Posterior cingulate gyrus (tissue), 11 donors: ENCODE measurements around the gene NTM.

Source experiments
- DNase-seq, 10 donors: peaks; one replicate each; pipeline versions ENCODE4 v3.0.0 to v3.0.0-alpha.2; 2020 to 2021; ENCODE audit warnings: mixed read lengths in 3 of 10
- intact Hi-C: fragments of 100-400 bp; cut with DNase I; formaldehyde crosslinking; loops from one replicate; pipeline ENCODE4 v1.15.1; 2023

Gene NTM

DNA sequence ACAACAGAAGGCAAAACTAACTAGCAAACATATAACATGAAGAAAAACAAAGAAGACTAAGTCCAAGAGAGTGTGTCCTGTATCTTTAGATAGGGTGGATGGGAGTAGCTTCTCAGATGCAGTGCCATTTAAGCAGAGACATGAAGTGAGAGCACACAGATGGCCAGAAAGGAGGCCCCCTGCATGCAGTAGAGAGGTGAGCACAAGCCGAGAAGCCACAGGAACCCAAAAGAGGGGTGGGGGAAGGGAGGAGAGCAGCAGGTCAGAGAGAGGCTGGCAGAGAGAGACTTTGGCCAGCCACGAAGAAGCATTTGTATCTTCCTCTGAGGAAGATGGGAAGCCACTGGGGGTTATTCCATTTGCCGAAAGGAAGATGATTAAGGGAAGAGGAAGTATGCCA, 86.7 kb downstream of the NTM start:
- intact Hi-C loops = no loop called here
- no peak for DNase-seq

DNA sequence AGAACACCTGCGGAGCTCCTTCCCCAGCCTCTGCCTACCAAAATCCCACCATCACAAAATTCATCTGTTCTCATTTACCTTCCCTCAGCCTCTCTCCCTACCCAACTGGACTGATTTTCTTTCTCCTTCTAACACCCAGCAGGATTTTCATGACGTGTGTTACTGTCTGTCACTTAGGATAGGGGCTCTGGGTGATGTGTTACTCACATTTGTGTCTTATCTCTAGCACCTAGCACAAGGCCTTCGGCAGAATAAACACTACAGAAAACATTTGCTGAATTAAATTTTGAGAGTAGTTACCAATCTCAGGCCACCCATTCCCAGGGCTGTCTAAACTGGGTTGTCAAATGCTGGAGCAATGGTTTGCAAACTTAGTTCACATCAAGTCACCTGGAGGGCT, 88.0 kb downstream of the NTM start:
- intact Hi-C loops = no loop called here

DNA sequence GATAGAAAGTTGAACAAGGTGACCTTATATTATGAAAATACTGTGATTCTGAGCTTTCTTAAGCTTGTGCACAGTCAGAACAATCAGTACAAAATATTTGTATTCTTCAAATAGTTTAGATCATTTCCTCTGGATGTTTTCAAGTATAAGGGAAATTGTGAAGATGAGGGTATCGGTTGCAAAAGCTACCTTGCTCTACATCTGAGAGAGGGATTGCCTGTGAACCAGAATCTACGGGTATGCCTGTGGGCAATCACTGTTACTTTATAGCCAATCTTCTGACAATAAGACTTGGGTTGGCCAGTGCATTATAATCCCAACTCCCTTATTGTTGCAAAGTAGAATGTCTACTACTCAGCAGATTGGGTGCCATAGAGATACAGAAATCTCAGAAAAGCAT, 90.5 kb downstream of the NTM start:
- no peak for DNase-seq
- intact Hi-C loops = no loop called here

More for the DNA sequence above, 88.0 kb downstream of the NTM start:
- no peak for DNase-seq

DNA sequence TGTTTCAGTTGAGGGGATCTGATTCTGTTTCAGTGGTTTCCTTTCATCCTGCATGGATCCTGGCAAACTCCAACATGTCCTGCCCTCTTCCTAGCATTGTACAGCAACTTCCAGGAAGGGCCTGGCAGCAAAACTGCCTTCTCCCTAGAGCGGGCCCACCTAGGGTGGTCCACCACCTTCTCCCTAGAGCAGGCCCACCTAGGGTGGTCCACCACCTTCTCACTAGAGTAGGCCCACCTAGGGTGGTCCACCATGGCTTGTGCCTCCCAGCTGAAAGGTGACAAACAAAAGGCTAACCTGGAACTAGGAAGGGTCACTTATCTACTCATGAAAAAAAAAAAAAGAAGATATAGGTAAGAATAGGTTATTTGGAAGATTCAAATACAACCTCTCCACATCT, 92.2 kb downstream of the NTM start:
- DNase-seq = peak in 1 of 10 donors; percentile 54
- intact Hi-C loops = no loop called here

DNA sequence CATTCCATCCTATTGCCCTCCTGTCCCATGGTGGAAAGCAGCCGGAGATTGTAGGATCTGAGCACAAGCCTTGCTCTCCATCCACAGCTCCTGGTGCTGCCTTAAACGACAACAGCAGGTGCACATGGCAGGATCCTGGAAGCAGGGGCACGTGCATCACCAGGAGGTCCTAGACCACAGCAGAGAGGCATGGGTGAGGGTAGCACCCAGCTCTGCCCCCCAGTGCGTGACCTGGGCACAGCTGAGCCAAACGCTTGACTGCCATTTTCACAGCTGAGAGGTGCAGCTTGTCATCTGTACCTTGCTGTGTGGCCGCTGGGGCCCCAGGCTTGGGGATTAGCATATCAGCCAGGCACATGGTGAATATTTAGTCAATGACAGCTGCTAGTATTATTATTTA, 92.7 kb downstream of the NTM start:
- intact Hi-C loops = no loop called here
- peak in 1 of 10 donors; percentile 52 for DNase-seq

DNA sequence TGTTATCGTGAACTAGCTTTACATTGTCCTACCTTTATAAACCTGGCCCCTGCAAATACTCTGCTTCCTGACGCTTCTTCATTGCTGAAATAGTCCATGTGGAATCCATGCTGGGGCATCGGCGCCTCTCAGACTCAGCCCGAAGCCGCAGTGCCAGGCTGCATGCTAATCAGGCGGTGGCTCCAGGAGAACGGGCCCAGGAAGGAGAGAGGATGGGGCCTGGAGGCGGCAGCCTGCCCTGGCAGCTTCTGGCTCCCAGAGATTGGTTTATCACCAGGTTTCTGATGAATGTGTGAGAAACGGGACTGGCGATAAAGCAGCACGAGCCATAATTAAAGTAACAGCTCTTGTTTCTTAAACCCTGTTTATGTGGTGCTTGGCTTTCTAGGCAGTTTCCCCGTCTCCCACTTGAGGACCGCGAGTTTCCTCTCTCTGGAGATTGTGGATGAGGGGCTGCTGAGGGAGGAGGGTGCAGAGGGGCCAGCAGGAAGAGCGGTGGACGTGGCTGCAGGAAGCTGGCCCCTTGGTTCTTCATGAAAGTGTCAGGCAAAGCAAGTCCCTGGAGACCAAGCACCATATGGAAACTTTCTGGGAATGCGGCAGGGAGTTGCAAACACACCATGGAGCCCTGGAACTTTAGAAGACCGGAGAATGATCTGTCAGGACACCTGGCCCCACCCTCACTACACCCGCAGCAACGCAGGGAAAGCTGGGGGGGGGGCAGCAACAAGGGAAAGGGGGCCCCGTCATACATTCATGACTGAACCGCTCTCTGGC, 93.4 kb downstream of the NTM start:
- intact Hi-C loops = no loop called here
- peak in 8 of 10 donors; percentile 47 to 93 (median 65) for DNase-seq

DNA sequence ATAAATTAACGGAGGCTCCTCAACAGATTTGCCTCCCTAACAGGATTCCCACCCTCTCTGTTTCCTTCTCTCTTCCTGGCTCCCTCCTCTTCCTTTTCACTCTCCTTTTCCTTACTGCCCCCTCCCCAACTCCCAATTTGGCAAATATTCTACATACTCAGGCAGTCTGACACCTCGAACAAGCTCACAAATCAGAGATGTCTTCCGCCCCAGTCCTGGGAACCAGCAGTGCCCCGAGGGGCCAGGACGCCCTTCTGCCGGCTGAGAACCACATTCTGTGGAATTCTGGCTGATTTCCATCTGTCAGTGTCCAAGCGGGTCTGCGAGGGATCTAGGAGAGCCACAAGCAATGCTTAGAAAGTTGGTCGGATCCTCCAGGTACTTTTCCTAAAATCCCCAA, 94.0 kb downstream of the NTM start:
- intact Hi-C loops = no loop called here
- peak in 1 of 10 donors; percentile 43 for DNase-seq

DNA sequence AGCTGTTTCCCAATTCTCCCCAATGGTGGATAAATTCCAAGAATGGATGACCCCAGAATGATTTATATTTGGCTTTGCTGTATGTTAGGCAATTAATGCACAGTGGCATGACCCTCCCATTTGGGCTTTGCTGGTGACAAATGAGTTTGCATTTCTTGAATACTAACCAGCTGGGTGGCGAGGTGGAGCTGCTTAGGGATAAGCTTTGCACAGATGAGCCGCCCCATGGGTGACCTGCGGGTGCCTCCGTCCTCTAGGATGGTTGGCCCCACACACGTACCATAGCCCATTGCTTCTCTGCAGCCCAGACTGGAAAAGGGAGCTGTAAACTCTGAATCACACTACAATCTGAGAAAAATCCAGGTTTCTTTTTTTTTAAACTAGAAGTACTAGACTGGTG, 94.6 kb downstream of the NTM start:
- intact Hi-C loops = no loop called here
- DNase-seq = peak in 1 of 10 donors; percentile 46

DNA sequence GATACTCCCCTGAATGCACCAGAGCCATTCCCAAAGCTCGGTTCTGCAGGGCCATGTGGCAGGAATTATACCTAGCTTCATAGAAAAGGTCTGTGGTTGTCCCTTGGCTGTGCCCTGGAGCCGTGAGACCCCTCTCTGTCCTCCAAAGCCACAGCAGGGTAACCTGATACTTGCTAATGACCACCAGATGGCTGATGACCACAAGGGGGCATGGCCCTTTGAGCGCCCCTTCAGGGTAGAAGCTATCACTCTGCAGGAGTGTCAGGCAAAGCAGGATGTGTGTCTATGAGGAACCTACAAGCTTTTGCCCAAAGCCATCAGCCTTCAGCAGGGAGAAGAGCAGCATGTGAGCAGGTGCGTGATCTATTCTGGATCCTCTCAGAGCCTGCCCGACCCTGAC, 95.3 kb downstream of the NTM start:
- no peak for DNase-seq
- intact Hi-C loops = no loop called here

DNA sequence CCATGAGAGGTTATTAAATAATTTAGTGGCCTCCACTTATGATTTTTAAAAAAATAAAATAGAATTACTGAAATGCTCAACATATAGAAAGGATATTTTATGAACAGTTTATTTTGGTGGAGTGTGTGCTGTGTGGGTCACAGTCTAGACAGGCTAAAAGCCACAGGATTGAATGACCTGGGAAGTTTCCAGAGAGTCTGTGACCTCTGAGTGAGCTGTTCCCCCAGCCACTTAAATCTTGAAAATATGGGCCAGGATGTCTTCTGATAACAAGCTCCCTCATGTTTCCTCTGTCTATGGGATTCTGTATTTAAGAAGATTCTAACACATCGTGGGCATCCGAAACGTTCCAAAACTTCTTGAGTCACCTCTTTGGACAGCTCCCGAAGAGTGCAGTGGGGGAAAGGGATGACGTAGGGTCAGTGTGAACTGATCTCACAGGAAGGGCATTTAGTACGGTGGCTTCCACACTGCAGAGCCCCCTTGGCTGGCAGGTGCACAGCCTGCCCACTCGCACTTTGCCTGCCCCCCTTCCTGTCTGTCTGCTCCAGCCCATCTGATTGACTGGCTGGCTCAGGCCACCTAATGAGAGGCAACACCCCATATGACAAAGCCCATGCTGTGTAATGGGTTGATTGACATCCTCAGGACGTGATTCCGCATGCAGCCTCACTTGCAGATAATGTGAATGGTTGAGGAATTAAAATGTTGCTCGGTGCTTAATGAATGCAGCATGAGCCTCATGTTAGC, 97.4 kb downstream of the NTM start:
- peak in 1 of 10 donors; percentile 55 for DNase-seq
- intact Hi-C loops = no loop called here

DNA sequence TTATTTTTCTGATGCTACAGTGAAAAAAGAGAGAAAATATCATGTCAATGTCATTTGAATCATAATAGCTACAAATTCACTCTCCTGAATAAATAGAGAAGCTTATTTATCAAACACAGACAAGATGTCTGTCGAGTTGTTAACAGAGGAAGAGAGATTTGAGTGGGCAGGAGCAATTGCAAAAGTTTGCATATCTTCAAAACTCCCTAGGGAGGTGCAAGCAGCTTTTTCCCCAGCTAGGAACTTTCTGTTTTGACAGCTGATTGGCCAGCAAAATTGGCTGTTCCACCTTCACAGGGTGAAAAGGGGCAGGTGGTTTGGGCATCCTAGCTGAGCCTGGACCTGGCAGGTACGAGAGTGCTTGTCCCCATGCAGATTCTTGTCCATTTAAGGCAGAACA, 98.2 kb downstream of the NTM start:
- no peak for DNase-seq
- intact Hi-C loops = no loop called here

DNA sequence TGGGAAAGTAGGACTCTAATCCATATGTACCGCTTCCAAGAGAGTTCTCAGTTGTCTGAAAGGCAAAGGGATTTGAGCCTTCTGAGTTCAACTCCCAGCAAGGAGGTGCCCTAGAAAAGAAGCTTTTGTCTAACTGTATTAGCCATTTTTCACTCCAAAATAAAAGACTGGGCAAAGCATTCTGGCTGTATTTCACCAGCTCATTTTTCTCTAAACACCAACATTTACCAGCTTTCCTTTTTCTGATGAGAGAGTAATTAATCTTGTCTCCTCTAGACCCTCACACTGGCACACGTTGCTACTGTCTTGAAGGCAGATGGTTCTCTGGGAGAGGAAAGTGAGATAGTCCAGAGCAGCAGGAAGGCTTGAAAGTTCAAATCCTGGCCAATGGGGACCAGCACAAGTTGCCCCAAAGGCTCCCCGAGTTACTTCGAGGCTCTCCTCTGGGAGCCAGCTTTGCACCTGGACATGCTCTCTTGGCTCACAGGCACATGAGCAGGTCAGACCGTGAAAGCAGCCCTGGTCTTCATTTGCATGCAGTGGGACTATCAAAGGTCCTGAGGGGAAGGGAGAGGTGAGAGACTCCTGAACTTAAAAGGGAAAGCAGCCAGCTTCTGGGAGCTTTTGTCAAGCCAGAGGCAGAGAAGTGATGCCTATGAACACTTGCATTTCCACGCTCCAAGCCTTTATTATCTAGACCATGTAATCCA, 100.0 kb downstream of the NTM start:
- no peak for DNase-seq
- intact Hi-C loops = no loop called here

DNA sequence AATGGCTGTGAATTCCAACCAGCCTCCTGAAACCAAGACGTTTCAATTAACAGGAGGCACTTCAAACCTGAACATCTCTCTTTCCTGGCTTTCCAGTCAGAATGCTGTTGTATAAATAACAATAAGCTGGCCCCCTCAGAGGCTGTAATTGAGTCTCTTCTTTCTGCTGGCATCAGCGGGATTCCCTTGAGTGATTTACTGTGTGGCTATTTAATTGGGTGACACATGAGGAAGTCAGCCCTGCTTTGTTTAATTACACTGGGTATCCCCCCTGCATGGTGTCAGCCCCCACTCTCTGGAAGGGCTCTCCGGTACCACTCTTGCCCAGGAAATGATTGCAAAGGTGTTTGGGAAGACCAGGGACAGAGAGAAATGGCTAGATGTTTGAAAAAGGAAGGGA, 101.6 kb downstream of the NTM start:
- DNase-seq = no peak
- intact Hi-C loops = no loop called here

DNA sequence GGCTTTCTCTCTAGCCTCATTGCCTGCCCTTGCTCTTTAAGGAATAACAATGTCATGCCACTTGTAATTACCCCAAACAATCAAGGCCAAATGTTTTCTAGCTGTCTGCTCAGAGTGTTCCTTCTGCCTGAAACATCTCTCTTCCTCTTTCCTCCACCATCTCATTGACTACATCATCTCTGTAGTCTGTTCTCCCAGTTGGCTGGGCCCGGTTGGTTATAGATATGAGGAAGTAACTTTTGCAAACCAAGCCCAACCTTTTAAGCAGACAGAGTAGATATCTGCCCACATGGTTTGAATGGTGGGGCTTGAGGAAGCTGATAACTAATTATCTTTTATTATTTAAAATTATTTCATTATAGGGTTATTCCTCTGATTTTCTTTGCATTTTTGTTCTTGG, 104.5 kb downstream of the NTM start:
- no peak for DNase-seq
- intact Hi-C loops = no loop called here

DNA sequence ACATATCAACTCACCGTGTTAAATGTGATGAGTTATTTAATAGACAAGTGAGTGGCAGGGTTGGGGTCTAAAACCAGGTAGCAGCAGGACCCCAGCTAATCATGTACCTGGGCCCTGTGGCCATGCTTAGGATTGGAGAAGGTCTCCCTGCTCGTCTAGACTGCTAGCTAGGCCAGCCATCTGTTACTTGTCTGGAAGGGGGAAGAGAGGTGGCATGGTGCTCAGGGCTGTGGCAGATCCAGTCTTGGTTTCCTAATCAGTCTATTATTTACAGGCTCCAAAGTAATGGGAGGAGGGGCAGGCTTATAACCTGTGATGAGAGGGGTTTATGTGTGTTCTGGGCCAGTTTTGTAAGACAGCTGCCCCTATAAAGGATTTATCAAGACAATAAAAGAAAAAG, 105.9 kb downstream of the NTM start:
- intact Hi-C loops = no loop called here
- DNase-seq = no peak

DNA sequence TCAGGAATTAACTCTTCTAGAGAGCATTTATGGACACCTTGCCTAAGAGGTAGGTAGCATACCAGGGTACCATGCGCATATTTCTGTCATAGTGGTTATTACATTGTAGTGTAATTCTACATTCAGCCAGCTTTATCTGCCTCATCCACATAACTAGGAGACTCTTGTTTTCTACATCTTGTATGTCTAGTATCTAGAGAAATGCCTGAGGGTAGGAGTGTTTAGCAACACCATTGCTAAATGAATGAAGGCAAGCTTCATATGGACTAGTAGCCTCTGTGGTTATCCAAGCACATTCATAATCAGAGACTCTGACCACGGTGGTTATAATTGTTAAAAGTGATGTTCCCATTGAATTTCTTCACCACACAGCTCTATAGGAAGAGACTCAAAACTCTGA, 107.9 kb downstream of the NTM start:
- DNase-seq = no peak
- intact Hi-C loops = no loop called here

DNA sequence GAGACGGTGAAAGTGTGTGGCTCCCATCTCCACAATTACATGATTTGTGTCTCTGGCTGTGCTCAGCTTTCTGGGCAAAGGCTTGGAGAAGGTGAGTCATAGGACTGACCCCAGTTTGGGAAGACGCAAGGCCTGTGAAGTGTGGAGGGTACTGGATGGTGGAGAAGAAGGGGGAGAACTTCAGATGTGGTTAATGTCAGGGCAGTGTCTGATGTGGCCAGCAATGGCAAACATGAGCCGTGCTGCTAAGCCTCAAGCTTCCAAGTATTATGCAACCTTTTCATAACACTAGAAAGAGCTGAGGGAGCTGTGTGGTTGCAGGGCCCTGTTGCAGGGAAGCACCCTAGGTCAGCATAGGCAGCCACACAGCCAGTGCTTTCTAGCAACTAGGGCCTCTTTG, 110.9 kb downstream of the NTM start:
- no peak for DNase-seq
- intact Hi-C loops = no loop called here

DNA sequence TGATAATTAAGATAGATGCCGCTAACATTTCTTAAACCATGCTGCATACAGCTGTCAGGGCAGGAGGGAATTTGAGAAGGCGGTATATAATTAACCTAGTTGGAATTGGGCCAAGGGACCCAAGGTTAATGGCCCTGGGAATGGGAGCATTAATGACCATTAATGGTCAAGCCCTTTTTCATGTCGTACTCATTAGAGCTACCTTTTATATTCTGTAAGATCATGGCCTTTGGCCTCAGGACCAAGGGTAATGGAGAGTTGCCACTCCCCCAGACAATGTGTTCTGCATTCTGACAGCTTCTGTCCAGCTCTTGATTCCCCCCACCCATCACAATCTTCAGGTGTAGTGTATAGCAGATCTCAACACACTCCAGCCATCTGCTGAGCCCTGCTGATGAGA, 111.6 kb downstream of the NTM start:
- intact Hi-C loops = no loop called here
- DNase-seq = no peak

DNA sequence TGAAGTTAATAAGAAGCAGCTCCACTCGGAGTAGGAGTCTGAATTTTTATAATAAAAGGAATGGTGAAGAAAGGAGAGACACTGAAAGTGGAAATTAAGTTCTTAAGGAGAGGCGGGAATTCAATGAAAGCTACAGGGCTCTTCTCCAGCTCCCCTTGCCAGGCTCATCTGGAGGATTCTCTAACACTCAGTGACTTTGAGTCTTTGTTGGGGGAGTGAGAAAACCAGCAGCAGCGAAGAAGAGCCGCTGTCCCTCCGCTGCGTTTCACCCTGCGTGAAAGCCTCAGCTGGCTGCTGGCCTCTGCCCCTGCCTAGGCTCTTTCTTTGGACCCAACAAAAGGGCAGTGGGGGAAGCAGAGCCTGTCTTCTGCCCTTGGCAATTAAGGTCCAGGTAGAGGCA, 113.0 kb downstream of the NTM start:
- DNase-seq = no peak

DNA sequence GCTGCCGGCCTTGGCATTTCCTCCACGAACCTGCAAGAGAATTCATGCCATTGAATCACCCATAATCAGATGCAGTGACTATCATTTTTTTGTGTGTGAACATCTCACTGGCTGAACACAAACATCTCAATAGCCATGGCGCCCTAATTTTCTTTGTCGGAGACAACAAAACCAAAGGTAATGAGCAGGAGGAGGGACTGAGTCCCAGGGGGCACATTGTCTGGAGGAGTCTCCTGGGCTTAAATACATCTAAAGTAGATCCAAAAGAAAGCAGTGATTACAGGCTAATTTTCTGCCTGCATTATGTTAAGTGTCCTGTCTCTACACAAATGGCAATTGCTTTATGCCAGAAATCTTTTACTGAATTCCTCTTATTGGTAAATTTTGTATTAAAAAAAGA, 113.5 kb downstream of the NTM start:
- intact Hi-C loops = no loop called here
- DNase-seq = no peak

More for the DNA sequence above, 113.0 kb downstream of the NTM start:
- intact Hi-C loops = no loop called here

DNA sequence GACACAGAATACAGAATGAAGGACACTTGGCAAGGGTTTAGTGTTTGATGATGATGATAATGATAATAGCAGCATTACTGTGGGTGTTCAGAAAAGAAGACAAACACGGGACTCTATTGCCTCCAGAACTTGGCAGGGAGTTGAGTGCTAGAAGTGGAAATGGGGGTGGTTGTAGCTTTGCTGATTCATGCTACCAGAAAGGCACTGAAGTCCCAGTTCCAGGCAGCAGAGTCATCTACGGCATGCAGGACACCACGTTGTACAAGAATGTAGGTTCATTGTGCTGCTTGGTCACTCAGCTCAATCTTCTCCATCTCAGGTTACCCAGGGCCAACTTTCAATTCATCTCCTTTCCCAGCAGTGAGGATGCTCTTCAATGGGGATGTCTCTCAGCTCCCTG, 115.7 kb downstream of the NTM start:
- peak in 5 of 10 donors; percentile 34 to 89 (median 46) for DNase-seq
- intact Hi-C loops = no loop called here
